Activated T-cell treated with anti-CD3 and anti-CD28 coated beads for 4 hours (primary cell): Measurements from ENCODE around the gene CHCHD10.
"Not testable (repeated sequence)": the region's sequence is repeated elsewhere in the genome, so short reads cannot be mapped to it uniquely, and the experiment has no call there.

Experiments
- DNase-seq: peaks from one replicate; pipeline ENCODE4 v3.0.0-alpha.2; 2020

The CHCHD10 gene

DNA sequence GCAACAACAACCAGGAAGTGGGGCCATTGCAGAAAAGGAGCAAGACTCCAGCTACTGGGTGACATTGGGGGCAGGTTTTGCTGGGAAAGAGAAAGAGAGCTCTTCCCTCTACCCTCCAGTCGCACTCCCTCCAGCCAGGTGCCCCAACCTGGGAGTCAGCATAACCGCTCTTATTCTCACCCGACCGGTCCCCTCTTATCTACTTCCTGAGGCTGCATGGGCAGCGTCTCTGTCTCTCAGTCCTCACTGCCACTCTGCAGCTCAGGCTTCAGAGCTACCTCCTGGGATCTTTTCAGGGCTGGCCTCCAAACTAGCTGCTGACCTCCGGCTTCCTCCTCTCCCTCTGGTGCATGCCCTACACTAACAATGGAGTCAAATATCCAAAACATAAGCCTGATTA is 22.0 kb downstream of the CHCHD10 start:
- DNase-seq: no peak

- no peak for DNase-seq
Observed at GRCh38 chr22:23744485-23744884, 23.3 kb downstream of the CHCHD10 start.

GRCh38 chr22:23744001-23744400 is 23.8 kb downstream of the CHCHD10 start:
- no peak for DNase-seq

DNA sequence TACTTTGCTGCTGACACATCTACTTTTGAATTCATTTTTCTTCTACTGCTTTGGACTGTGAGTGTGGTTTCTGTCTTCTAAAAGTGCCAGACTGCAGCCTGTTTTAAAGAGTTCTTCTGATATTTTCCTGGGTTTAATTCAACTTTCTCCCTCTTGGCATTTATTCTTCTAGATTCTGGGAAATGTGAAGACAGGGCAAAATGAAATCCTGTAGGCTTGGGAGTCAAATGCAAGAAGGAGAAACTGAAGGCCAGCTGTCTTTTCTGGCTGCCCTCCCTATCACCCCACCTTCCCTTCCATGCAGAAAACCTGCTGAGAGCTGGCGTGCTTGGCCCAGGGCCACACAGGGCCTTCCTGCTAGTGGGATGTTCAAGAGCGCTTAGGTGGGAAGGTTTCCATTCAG is 24.5 kb downstream of the CHCHD10 start:
- no peak for DNase-seq

DNA sequence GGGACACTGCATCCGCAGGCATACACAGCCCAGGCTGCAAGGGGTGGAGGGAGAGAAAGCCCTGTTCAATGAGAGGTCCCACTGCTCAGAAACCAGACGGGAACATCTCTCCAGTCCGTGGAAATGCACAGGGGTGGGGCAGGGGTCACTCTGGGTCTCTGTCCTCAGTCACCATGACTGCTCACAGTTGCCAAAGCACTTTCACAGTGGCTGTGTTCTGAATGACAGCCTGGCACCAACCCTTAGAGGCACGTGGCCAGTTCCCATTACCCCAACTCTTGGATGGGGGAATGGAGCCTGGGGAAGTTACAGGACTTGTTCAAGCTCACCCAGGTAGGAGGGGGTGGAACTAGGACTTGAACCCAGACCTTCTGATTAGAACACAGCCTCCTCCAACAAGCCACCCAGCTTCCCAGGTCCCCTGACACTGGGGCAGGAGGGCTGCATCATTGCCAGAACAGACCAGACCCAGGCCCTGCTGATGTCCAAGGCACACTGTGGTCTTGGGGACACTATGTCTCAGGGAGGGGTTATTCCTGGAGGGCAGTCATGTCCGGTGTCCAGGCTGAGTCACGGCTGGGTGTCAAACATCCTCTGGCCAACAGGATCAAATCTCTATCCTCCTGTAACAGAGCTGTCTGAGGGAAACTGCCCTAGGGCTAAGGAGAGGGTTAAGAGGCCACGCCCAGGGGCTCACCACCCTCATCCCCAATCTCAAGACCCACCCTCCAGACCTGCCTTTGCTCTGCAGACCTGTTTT is 25.1 kb downstream of the CHCHD10 start:
- no peak for DNase-seq

- DNase-seq: no peak
Observed at GRCh38 chr22:23737696-23738095, 30.1 kb downstream of the CHCHD10 start.

DNA sequence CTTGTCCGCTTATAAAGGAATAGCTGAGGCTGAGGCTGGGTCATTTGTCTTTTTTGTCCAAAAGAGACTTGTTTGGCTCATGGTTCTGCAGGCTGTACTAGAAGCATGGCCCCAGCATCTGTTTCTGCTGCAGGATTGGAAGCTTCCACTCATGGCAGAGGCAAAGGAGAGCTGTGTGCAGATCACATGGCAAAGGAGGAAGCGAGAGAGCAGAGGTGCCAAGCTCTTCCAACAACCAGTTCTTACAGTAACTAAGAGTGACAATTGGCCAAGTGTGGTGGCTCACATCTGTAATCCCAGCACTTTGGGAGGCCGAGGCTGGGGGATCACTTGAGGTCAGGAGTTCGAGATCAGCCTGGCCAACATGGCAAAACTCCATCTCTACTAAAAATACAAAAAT is 39.7 kb downstream of the CHCHD10 start:
- DNase-seq: not testable (repeated sequence)

- no peak for DNase-seq
Observed at GRCh38 chr22:23722724-23723123, 45.0 kb downstream of the CHCHD10 start.

- DNase-seq: no peak
Observed at GRCh38 chr22:23722160-23722559, 45.6 kb downstream of the CHCHD10 start.

GRCh38 chr22:23720855-23721254 is 46.9 kb downstream of the CHCHD10 start:
- DNase-seq: no peak

DNA sequence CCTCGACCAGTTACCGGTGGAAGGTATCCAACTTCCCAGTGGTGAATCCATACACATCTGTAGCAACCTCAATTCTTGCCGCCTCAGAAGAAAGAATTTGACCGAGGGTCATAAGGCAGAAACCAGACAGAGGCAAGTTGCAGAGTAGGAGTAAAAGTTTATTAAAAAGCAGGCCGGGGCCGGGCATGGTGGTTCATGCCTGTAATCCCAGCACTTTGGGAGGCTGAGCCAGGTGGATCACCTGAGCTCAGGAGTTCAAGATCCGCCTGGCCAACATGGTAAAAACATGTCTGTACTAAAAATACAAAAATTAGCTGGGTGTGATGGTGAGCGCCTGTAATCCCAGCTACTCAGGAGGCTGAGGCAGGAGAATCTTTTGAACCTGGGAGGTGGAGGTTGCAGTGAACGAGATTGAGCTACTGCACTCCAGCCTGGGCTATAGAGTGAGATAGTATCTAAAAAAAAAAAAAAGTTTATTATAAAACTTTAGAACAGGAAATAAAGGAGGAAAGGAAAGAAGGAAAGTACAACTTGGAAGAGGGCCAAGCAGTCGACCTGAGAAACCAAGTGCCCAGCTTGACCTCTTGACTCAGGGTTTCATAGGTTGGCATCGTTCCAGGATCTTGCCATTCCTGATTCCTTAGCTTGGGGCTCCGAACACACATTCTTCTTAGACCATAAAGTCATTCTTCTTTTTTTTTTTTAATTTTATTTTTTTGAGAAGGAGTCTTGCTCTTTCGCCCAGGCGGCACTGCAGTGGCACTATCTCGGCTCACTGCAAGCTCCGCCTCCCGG is 49.2 kb downstream of the CHCHD10 start:
- DNase-seq: no peak

DNA sequence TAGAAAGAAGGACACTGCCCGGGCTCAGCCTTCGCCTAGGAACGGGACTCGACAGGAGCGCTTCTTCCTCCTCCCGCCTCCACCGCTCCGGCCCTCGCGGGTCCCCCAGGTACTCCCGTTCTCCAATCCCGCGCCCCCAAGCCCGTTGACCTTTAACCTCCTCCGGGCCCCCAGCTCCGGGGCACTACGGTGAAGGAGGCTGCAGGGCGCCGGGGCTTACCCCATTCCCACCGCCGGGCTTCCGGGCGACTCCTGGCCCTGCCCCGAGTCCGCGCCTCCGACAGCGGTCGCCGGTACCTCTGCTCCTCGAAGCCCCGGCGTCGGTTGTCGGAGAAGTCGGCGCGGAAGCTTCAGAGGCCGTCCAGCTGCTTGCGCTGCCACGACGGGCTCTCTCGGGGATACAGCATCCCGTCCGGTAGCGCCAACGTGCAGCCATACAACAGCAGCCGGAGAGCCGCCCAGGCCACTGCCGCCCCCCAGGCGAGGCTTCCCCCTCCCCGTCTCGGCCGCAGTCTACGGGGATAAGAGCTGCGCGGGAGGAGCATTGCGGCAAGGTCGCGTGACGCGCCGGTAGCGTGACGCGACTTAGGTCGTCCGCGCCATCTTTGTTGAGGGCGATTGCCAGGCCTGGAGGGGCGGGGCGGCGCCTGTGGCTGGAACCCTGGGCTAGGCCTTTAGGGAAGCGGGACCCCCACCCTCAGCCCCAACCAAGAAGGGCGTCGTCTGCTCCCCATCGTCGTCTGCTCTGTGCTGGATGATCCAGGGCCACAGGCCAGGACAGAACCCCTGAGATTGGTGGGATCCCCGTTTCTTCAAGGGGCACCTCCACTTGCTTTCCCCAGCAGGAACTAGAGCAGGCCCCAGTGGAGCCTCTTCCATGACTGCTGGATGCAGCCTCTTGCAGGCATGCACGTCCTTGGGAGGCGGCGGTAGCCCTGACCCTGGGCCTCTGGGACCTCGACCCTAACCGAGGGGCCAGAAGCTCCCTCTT is 50.7 kb downstream of the CHCHD10 start:
- DNase-seq: peak; percentile 75
